Memory B cell (primary cell): ENCODE measurements around the gene ORC3.
"Not testable (repeated sequence)": the region's sequence is repeated elsewhere in the genome, so short reads cannot be mapped to it uniquely, and the experiment has no call there.

Experiments
- ATAC-seq: fragments of 150-1000 bp; cut with Tn5 transposase; 2 replicates; pipeline ENCODE4 v1.10.0; 2021; ENCODE audit warnings: low read depth, mild to moderate bottlenecking, moderate library complexity
- DNase-seq, 2 donors: peaks; one replicate each; pipeline ENCODE4 v3.0.0; 2022; ENCODE audit warnings: low spot score in 2 of 2
- H3K27ac Mint-ChIP-seq: one replicate; pipeline ENCODE4 v1.8.0; 2022; ENCODE audit warnings: mild to moderate bottlenecking, moderate library complexity, mixed read lengths
- H3K27me3 Mint-ChIP-seq: one replicate; pipeline ENCODE4 v1.8.0; 2022; ENCODE audit warnings: mixed read lengths
- H3K36me3 Mint-ChIP-seq: one replicate; pipeline ENCODE4 v1.8.0; 2022; ENCODE audit warnings: mild to moderate bottlenecking, mixed read lengths
- H3K4me1 Mint-ChIP-seq: one replicate; pipeline ENCODE4 v1.8.0; 2022; ENCODE audit warnings: mixed read lengths
- H3K4me3 Mint-ChIP-seq: one replicate; pipeline ENCODE4 v1.8.0; 2022; ENCODE audit warnings: mild to moderate bottlenecking, moderate library complexity, mixed read lengths
- H3K9me3 Mint-ChIP-seq: one replicate; pipeline ENCODE4 v1.8.0; 2022; ENCODE audit warnings: mixed read lengths

Gene ORC3

GRCh38 chr6:87675004-87675681 lies 85.2 kb downstream of the ORC3 start:
- no peaks in the 10 kb centered on the region for H3K27me3 Mint-ChIP-seq
- no peak overlapping the region for H3K27ac Mint-ChIP-seq
- peaks cover 24% of the 10 kb centered on the region for H3K36me3 Mint-ChIP-seq
- peaks cover 12% of the 10 kb centered on the region for H3K4me1 Mint-ChIP-seq
- H3K4me3 Mint-ChIP-seq, result no peak overlapping the region
- DNase-seq (no peak), ATAC-seq (no peak)
- no peaks in the 10 kb centered on the region for H3K9me3 Mint-ChIP-seq

DNA sequence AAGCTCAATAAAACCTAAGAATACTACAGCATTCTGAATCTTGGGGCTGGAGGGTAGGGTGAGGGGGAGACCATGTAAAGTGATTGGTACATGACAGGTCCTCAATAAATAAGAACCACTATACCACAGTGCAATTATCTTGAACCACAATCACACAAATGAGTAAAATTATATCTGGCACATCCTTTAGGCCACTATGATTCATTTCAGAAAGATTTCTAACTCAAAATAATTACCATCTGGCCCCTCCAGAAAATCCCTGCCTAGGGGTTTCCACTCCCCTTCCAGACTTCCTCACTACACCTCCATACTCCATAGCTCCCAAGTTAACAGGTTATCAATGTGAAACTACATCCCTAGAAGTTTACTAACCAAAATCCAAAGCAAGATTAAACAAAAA lies 92.4 kb downstream of the ORC3 start:
- peak overlapping the region; percentile 82 for H3K27ac Mint-ChIP-seq
- no peaks in the 10 kb centered on the region for H3K27me3 Mint-ChIP-seq
- ATAC-seq (no peak), DNase-seq (no peak)
- H3K4me1 Mint-ChIP-seq, result peaks cover 27% of the 10 kb centered on the region
- no peaks in the 10 kb centered on the region for H3K9me3 Mint-ChIP-seq
- no peak overlapping the region for H3K4me3 Mint-ChIP-seq
- peaks cover 12% of the 10 kb centered on the region for H3K36me3 Mint-ChIP-seq

DNA sequence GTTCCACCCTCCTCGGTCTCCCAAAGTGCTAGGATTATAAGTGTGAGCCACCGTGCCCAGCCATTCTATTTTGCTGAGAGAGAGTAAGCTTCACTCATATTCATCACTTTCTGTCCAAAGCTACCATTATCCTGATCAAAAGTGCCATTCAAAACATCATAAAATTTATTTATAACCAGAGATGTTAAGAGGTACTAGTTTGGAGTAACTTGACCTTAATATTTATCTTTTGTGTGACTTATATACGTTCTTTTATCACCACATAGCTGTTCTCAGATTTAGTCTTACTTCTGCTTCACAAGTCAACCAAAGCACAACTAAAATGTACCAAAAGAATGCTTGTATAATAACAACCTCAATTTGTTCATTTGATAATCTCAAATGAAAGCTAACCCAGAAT lies 94.0 kb downstream of the ORC3 start:
- no peak for ATAC-seq
- H3K4me1 Mint-ChIP-seq, result peaks cover 31% of the 10 kb centered on the region

GRCh38 chr6:87684895-87685654 lies 95.1 kb downstream of the ORC3 start:
- Mint-ChIP-seq H3K27ac (peak overlapping the region; percentile 80), H3K4me1 (peaks cover 28% of the 10 kb centered on the region), H3K4me3 (no peak overlapping the region), H3K36me3 (peaks cover 6% of the 10 kb centered on the region), H3K9me3 (no peaks in the 10 kb centered on the region), H3K27me3 (no peaks in the 10 kb centered on the region)
- DNase-seq, result no peak
- no peak for ATAC-seq

More for the DNA sequence above, 94.0 kb downstream of the ORC3 start:
- Mint-ChIP-seq H3K4me3 (no peak overlapping the region), H3K27ac (peak overlapping the region; percentile 80), H3K36me3 (peaks cover 6% of the 10 kb centered on the region), H3K9me3 (no peaks in the 10 kb centered on the region), H3K27me3 (no peaks in the 10 kb centered on the region)
- no peak for DNase-seq

DNA sequence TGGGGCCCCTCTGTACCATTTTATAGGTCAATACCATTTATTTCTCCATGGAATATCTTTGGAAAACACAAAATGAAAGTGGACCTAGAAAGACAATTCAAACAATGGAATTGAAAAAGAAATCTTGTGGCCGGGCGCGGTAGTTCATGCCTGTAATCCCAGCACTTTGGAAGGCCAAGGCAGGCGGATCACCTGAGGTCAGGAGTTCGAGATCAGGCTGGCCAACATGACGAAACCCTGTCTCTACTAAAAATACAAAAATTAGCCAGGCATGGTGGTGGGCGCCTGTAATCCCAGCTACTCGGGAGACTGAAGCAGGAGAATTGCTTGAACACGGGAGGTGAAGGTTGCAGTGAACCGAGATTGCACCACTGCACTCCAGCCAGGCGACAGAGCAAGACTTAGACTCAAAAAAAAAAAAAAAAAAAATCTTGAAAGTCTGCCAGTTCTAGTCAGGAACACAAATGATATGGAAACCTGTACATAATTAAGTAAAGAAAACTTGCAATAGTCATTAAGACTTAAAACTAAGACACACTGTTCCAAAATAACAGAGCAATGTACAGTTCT lies 96.8 kb downstream of the ORC3 start:
- not testable (repeated sequence) for H3K36me3 Mint-ChIP-seq, ATAC-seq, H3K27me3 Mint-ChIP-seq, H3K4me3 Mint-ChIP-seq, DNase-seq, H3K9me3 Mint-ChIP-seq
- peak overlapping the region; percentile 80 for H3K27ac Mint-ChIP-seq
- H3K4me1 Mint-ChIP-seq, result peaks cover 33% of the 10 kb centered on the region

- H3K4me1 Mint-ChIP-seq, result peaks cover 31% of the 10 kb centered on the region
- peak overlapping the region; percentile 80 for H3K27ac Mint-ChIP-seq
- no peaks in the 10 kb centered on the region for H3K27me3 Mint-ChIP-seq
- no peaks in the 10 kb centered on the region for H3K9me3 Mint-ChIP-seq
- no peak for ATAC-seq
- DNase-seq, result no peak
- H3K4me3 Mint-ChIP-seq, result no peak overlapping the region
- peaks cover 6% of the 10 kb centered on the region for H3K36me3 Mint-ChIP-seq
These were observed 97.4 kb downstream of the ORC3 start for GRCh38 chr6:87687296-87687695.

GRCh38 chr6:87687893-87688292 lies 98.0 kb downstream of the ORC3 start:
- Mint-ChIP-seq H3K4me1 (peaks cover 28% of the 10 kb centered on the region), H3K4me3 (peak overlapping the region; percentile 14)
- not testable (repeated sequence) for DNase-seq, H3K9me3 Mint-ChIP-seq, ATAC-seq, H3K27me3 Mint-ChIP-seq, H3K27ac Mint-ChIP-seq, H3K36me3 Mint-ChIP-seq

DNA sequence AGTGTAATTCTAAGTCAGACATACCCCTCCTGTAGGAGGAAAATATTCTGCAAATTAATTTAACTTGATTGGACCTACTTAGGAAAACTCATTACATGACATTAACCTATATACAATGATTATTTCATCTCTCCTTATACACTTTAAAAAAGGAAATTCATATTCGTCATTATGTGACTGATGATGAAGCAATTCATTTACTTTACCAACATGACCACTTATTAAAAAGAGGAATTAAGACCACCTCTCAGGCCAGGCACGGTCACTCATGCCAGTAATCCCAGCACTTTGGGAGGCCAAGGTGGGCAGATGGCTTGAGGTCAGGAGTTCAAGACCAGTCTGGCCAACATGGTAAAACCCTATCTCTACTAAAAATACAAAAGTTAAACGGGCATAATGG lies 100.5 kb downstream of the ORC3 start:
- no peak for ATAC-seq
- DNase-seq, result no peak
- H3K4me1 Mint-ChIP-seq, result peaks cover 20% of the 10 kb centered on the region
- H3K36me3 Mint-ChIP-seq, result peaks cover 5% of the 10 kb centered on the region
- no peaks in the 10 kb centered on the region for H3K27me3 Mint-ChIP-seq
- H3K4me3 Mint-ChIP-seq, result peak overlapping the region; percentile 52
- no peak overlapping the region for H3K27ac Mint-ChIP-seq
- H3K9me3 Mint-ChIP-seq, result no peaks in the 10 kb centered on the region

DNA sequence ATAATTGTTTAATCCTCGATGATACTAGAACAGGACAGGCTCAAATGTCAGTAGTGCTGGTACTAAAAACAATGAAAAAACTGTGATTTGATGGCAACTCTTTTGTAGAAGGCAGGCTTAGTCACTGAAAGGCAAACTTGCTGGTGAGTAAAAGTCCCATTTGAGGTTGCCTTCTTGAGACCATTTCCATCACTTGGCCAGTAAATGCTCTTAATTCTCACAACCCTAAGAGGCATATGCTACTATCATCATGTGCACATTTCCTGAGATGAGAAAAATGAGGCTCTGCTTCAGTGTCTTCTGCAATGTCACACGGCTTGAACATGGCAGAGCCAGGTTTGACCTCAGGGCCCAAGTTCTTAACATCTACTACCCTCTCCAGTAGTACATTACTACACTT lies 102.2 kb downstream of the ORC3 start:
- Mint-ChIP-seq H3K4me1 (peaks cover 21% of the 10 kb centered on the region), H3K9me3 (no peaks in the 10 kb centered on the region), H3K4me3 (no peak overlapping the region), H3K27ac (peak overlapping the region; percentile 69), H3K27me3 (no peaks in the 10 kb centered on the region), H3K36me3 (no peaks in the 10 kb centered on the region)
- ATAC-seq (no peak), DNase-seq (no peak)

DNA sequence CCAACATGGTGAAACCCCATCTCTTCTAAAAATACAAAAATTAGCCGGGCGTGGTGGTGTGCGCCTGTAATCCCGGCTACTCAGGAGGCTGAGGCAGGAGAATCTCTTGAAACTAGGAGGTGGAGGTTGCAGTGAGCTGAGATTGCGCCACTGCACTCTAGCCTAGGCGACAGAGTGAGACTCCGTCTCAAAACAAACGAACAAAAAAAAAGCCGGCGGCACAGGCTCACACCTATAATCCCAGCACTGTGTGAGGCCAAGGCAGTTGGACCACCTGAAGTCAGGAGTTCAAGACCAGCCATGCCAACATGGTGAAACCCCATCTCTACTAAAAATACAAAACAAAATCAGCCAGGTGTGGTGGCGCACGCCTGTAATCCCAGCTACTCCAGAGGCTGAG lies 106.9 kb downstream of the ORC3 start:
- H3K27ac Mint-ChIP-seq, DNase-seq, H3K9me3 Mint-ChIP-seq, H3K27me3 Mint-ChIP-seq, H3K4me3 Mint-ChIP-seq, ATAC-seq, H3K36me3 Mint-ChIP-seq: not testable (repeated sequence)
- H3K4me1 Mint-ChIP-seq, result peaks cover 23% of the 10 kb centered on the region

- no peak for ATAC-seq
- Mint-ChIP-seq H3K9me3 (no peaks in the 10 kb centered on the region), H3K4me3 (peak overlapping the region; percentile 97), H3K36me3 (peaks cover 2% of the 10 kb centered on the region), H3K27me3 (no peaks in the 10 kb centered on the region), H3K27ac (peak overlapping the region; percentile 94), H3K4me1 (peaks cover 25% of the 10 kb centered on the region)
- DNase-seq, result no peak
These were observed 107.9 kb downstream of the ORC3 start for GRCh38 chr6:87697581-87698546.

DNA sequence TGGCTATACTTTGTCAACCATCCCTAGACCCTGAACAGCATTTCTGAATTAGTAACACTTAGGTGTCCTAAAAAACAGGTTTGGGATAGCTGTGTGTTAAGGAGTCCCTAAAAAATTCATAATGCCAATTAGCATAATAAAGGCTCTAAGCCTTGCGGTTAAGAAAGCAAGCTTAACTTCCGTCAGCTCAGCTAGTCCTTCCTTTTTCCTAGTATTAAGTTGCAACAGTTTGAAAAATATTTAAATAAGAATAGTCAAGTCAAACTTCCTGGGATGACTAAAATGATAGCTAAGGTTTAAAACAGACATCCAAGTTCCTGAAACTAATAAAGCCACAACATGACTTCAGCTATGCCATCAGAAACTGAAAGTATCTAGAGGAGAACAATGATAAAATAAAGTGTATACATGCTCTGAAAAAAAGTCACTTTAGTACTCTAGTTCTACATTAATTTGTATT lies 108.6 kb downstream of the ORC3 start:
- Mint-ChIP-seq H3K27me3 (no peaks in the 10 kb centered on the region), H3K9me3 (no peaks in the 10 kb centered on the region), H3K27ac (peak overlapping the region; percentile 94), H3K4me1 (peaks cover 27% of the 10 kb centered on the region), H3K36me3 (peaks cover 2% of the 10 kb centered on the region), H3K4me3 (peak overlapping the region; percentile 97)
- no peak for DNase-seq
- no peak for ATAC-seq

DNA sequence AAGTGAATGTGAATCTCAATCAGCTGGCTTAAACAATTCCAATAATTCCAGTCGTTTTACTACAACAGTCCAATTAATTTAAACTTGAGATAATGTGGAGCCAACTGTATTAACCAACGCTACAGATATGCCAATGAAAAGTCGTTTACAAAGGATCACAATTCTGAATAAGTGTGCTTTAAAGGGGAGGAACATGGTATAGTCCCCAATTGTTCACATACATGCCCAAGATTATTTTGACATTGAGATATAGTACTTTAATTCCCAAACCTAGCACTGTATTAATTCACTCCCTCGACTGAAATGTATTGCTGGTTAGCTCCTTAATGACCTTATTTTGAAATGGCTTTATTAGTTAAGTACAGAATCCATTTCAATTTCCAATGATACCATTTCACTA lies 109.6 kb downstream of the ORC3 start:
- Mint-ChIP-seq H3K4me1 (peaks cover 23% of the 10 kb centered on the region), H3K9me3 (no peaks in the 10 kb centered on the region), H3K27ac (peak overlapping the region; percentile 94)

More for the DNA sequence above, 109.6 kb downstream of the ORC3 start:
- ATAC-seq, result no peak
- Mint-ChIP-seq H3K36me3 (peaks cover 2% of the 10 kb centered on the region), H3K4me3 (peak overlapping the region; percentile 97), H3K27me3 (no peaks in the 10 kb centered on the region)
- DNase-seq, result no peak
